Activated naive CD4-positive, alpha-beta T cell treated with anti-CD3 and anti-CD28 coated beads, Interleukin-2, amount 50 U/mL, for 24 hours (primary cell): ENCODE data around the gene SYT14.
"Not testable (repeated sequence)": the region's sequence is repeated elsewhere in the genome, so short reads cannot be mapped to it uniquely, and the experiment has no call there.

Experiments used
- H3K27ac Mint-ChIP-seq: one replicate; pipeline ENCODE4 v1.8.0; 2021; ENCODE audit warnings: mild to moderate bottlenecking, mixed read lengths
- H3K27me3 Mint-ChIP-seq: one replicate; pipeline ENCODE4 v1.8.0; 2021; ENCODE audit warnings: mixed read lengths
- H3K36me3 Mint-ChIP-seq: one replicate; pipeline ENCODE4 v1.8.0; 2021; ENCODE audit warnings: mixed read lengths
- H3K4me1 Mint-ChIP-seq: one replicate; pipeline ENCODE4 v1.8.0; 2021; ENCODE audit warnings: mixed read lengths
- H3K4me3 Mint-ChIP-seq: one replicate; pipeline ENCODE4 v1.8.0; 2021; ENCODE audit warnings: mild to moderate bottlenecking, mixed read lengths
- H3K9me3 Mint-ChIP-seq: one replicate; pipeline ENCODE4 v1.8.0; 2021; ENCODE audit warnings: mixed read lengths

Gene SYT14

DNA sequence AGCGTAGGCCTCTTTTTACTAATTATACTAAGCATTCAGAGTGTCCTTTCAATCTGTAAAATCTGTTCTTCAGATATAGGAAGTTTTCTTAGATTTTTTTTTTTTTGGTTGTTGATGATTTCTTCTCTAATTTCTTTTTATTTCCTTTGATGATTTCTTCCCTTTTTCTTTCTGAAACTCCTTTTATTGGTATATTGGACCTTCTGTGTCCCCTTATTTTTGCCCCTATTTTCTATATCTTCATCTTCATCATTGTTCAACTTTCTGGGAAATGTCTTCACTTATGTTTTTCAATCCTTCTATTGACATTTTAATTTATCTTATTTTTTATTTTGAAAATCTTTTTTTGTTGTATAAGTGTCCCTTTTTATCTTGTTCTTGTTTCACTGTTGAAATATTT, 17.2 kb upstream of the SYT14 start:
- Mint-ChIP-seq H3K9me3 (no peaks in the 10 kb centered on the region), H3K4me1 (no peaks in the 10 kb centered on the region), H3K27me3 (peaks cover 14% of the 10 kb centered on the region), H3K36me3 (no peaks in the 10 kb centered on the region), H3K4me3 (no peak overlapping the region), H3K27ac (no peak overlapping the region)

DNA sequence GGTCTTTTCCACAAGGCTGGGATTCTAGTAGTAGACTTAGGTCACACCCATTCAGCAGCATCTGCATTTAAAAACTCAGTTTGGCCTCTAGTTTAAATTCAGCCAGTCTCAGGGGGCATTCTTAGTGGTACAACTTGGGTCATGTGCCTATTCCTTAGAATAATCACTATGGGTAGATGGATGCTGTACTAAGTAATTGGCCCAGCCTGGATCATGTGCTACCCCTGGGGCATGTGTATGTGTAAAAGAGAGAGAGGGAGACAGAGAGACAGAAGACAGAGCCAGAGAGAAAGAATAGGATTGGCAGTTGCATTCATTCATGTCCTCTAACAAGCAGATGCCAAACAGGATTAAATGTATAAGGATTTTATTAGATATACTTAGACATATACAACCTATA, 13.6 kb upstream of the SYT14 start:
- Mint-ChIP-seq H3K9me3 (no peaks in the 10 kb centered on the region), H3K27ac (no peak overlapping the region), H3K4me3 (no peak overlapping the region), H3K36me3 (no peaks in the 10 kb centered on the region), H3K4me1 (no peaks in the 10 kb centered on the region), H3K27me3 (peaks cover 19% of the 10 kb centered on the region)

DNA sequence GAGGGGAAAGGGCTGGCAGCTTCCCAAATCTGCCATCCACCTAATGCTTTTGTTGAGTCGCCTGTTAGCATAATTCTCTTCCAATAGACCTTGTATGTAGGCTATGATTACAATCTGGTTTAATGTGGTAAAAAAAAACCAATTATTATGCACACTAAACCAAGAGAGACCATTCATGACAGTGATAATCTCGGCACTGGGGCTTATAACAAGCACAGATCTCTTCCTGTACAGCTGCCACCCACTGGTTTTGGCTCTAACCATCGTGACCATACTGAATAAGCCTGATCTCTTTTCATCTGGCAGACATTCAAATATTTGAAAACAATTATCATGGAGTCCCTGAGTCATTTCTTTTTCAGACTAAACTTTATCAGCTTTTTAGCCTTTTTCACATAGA, 12.0 kb upstream of the SYT14 start:
- Mint-ChIP-seq H3K27me3 (peaks cover 23% of the 10 kb centered on the region), H3K4me1 (no peaks in the 10 kb centered on the region), H3K4me3 (no peak overlapping the region), H3K27ac (no peak overlapping the region), H3K36me3 (no peaks in the 10 kb centered on the region), H3K9me3 (no peaks in the 10 kb centered on the region)

DNA sequence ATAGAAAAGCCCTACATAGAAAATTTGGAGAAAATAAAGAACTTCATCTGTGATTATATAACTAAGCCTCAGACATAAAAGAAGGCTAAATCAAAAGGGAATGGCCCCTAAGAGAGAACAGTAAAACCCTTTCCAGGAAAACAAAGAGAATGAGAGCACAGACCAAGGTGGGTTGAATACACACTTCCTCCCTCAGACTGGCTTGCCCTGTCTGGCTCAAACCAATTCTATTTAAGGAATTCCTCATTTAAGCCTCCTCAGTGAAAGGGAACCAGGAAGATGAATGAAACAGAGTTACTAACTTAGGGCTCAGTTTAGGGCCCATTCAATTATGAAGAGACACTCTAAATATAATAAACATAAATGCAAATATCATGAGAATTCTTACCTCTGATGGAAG, 10.6 kb upstream of the SYT14 start:
- Mint-ChIP-seq H3K36me3 (no peaks in the 10 kb centered on the region), H3K4me1 (no peaks in the 10 kb centered on the region), H3K27me3 (peaks cover 23% of the 10 kb centered on the region), H3K4me3 (no peak overlapping the region), H3K27ac (no peak overlapping the region), H3K9me3 (peaks cover under 1% of the 10 kb centered on the region)

DNA sequence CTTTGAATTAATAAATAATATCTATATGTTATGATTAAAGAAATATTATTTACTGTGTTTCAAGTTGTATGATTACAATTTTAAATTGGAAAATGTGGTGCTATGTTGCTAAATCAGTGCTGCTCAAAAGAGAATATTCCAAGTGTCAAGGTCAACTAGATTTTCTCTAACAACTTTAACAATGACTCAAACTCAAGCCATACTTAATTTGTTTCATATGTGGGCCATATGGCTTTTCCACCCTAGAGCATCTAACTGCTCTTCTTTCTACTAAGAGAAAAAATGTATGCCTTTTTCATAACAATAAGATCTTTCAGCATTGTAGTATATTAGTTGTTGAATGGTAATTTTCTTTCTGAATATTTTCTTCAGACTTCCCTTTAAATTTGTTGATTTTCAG, 8.3 kb upstream of the SYT14 start:
- H3K27ac Mint-ChIP-seq, result no peak overlapping the region
- peaks cover 4% of the 10 kb centered on the region for H3K9me3 Mint-ChIP-seq
- H3K36me3 Mint-ChIP-seq, result no peaks in the 10 kb centered on the region
- H3K4me3 Mint-ChIP-seq, result no peak overlapping the region
- H3K4me1 Mint-ChIP-seq, result no peaks in the 10 kb centered on the region
- H3K27me3 Mint-ChIP-seq, result peaks cover 26% of the 10 kb centered on the region

DNA sequence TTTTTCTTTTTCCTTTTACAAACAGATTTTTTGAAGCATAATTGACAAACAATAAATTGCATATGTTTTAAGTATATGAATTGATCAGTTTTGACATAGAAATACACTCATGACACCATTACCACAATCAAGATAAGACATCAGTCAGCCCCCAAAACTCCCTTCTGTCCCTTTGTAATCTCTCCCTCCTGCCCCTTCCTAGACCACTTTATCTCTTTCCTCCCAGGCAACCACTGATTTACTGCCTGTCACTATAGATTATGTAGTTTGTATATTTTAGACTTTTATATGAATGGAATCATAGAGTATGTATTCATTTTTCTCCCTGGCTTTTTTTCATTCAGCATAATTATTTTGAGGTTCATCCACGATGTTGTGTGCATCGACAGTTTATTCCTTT, 6.9 kb upstream of the SYT14 start:
- no peak overlapping the region for H3K27ac Mint-ChIP-seq
- peaks cover 4% of the 10 kb centered on the region for H3K9me3 Mint-ChIP-seq
- no peak overlapping the region for H3K4me3 Mint-ChIP-seq
- peaks cover 28% of the 10 kb centered on the region for H3K27me3 Mint-ChIP-seq
- no peaks in the 10 kb centered on the region for H3K4me1 Mint-ChIP-seq
- H3K36me3 Mint-ChIP-seq, result no peaks in the 10 kb centered on the region

DNA sequence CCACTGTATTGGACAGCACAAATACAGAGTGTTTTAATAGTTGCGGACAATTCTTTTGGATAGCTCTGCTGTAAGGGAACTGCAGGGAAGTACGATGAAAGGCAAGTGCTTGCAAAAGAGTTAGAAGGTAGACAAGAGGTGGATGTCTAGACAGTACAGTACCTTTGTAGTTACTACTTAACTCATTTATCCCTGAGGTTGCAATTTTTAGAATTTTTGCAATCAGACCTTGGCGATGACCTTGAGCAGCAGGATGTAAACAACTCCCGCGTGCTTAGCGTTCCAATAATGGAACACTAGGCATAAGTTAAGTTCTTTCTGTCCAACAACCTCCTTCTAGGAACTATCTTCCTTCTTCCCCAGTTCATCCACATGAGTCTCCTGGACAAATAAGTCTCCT, 1.9 kb upstream of the SYT14 start:
- H3K4me1 Mint-ChIP-seq, result peaks cover 15% of the 10 kb centered on the region
- H3K27me3 Mint-ChIP-seq, result peaks cover 57% of the 10 kb centered on the region
- no peak overlapping the region for H3K4me3 Mint-ChIP-seq

DNA sequence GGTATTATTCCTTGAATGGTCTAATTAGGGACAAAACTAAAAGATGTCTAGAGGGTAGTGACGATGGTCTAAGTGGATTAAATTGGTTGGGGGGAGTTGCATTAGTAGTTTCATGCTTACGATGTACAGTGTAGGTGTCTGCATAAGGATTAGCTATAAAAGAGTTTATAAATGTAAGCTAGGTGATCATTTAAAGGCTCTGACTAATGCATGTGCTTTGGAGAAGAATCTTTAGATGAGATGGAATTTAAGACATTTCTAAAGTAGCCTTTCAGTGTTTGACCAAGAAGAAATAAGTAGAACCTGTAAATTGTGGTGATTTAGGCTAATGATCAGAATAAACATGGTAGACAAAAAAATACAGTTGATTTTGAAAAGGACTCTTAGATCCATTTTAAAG, 7.4 kb downstream of the SYT14 start:
- Mint-ChIP-seq H3K36me3 (no peaks in the 10 kb centered on the region), H3K4me1 (no peaks in the 10 kb centered on the region), H3K27ac (no peak overlapping the region), H3K27me3 (peaks cover 18% of the 10 kb centered on the region), H3K9me3 (no peaks in the 10 kb centered on the region), H3K4me3 (no peak overlapping the region)

More for the DNA sequence above, 1.9 kb upstream of the SYT14 start:
- Mint-ChIP-seq H3K36me3 (no peaks in the 10 kb centered on the region), H3K9me3 (peaks cover 9% of the 10 kb centered on the region), H3K27ac (no peak overlapping the region)

DNA sequence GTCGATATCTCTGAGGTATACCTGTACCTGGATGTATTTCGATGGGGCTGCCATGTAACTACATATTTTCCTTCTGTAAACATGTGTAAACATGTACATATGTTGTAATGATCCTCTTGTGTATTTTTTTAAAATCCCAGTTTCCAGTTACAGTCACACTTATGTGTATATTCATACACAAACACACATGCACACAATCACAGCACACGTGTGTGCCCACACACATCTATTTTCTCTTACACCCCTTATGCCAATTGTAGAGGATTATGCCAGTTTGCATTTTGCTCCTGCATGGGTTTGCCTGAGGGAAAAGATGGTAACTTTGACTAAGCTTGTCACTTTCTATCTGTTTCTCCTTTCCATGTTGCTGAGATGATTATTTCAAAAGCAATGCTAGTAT, 10.1 kb downstream of the SYT14 start:
- H3K4me3 Mint-ChIP-seq, result no peak overlapping the region
- H3K27ac Mint-ChIP-seq, result no peak overlapping the region
- no peaks in the 10 kb centered on the region for H3K36me3 Mint-ChIP-seq
- peaks cover 12% of the 10 kb centered on the region for H3K27me3 Mint-ChIP-seq
- H3K9me3 Mint-ChIP-seq, result no peaks in the 10 kb centered on the region
- H3K4me1 Mint-ChIP-seq, result no peaks in the 10 kb centered on the region

DNA sequence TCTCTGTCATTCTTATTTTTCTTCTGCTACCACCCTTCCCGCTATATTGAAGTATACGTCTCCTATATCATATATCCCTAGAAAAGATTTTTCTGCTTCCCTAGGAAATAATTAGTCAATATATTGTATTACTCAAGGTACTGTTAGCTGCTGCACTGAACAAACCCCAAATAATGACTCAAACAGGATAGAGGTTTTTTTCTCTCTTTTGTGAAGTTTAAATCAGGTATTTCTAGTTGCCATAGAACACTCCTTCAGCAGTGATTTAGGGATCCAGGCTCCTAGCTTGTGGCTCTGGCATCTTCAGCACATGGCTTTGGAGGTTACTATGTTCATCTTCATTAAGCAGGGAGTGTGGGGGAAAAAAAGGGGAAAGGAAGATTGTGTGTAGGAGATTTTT, 18.1 kb downstream of the SYT14 start:
- H3K9me3 Mint-ChIP-seq, result no peaks in the 10 kb centered on the region
- H3K4me1 Mint-ChIP-seq, result no peaks in the 10 kb centered on the region
- H3K4me3 Mint-ChIP-seq, result no peak overlapping the region
- H3K27ac Mint-ChIP-seq, result no peak overlapping the region
- H3K27me3 Mint-ChIP-seq, result peaks cover 22% of the 10 kb centered on the region
- no peaks in the 10 kb centered on the region for H3K36me3 Mint-ChIP-seq

DNA sequence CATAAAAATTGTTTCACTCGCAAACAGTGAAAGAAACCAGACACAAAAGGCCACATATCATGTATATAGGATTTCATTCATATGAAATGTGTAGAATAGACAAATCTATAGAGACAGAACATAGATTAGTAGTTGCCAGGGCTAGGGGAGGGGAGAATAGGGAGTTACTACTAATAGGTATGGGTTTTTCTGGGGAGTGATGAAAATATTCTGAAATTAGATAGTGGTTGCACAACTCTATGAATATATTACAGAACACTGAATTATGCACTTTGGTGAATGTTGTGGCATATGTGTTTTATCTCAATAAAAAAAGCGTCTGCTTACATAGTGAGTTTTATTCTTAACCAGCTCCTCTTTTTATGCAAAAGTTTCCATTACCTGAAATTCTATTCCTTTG, 21.6 kb downstream of the SYT14 start:
- Mint-ChIP-seq H3K36me3 (no peaks in the 10 kb centered on the region), H3K4me1 (no peaks in the 10 kb centered on the region), H3K27me3 (peaks cover 14% of the 10 kb centered on the region)

DNA sequence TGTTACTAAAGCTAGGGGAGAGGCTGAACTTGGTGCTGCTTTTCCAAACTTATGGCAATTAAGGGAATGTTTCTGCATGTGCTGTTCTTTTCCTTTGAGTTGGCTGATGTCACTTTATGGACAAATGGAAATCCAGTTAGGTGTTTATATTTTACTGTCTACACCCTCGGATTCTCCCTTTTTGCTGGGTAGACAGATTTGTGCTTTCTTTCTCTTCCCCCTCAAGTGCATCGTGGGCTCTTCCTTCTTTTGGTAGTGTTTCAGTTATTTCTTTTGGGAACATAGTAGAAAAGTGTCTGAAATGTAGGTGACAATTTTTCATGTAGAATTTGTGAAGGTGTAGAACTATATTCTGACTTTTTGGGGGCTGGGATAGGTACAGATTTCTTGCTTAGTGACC, 22.9 kb downstream of the SYT14 start:
- H3K27me3 Mint-ChIP-seq, result peaks cover 9% of the 10 kb centered on the region
- H3K4me3 Mint-ChIP-seq, result no peak overlapping the region
- H3K27ac Mint-ChIP-seq, result no peak overlapping the region
- H3K9me3 Mint-ChIP-seq, result no peaks in the 10 kb centered on the region
- no peaks in the 10 kb centered on the region for H3K4me1 Mint-ChIP-seq
- no peaks in the 10 kb centered on the region for H3K36me3 Mint-ChIP-seq

More for the DNA sequence above, 21.6 kb downstream of the SYT14 start:
- Mint-ChIP-seq H3K4me3 (no peak overlapping the region), H3K27ac (no peak overlapping the region), H3K9me3 (no peaks in the 10 kb centered on the region)

DNA sequence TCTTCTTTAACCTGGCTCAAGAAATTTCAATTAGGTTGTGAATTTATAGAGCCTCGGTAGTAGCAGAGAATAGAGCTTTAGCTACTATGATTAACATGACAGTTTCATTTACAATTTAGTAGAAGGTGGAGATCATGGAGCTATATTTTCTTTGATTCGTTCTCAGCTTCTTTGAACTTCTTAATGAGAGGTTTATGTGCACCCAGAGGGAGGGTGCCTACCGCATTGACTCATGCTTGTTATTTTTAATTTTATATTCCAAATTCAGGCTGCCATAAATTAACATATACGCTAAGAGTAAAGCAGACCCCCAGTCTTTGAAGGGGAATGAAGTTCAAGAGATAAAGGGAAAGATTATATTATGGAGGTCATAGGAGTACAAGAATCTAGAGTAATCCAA, 24.4 kb downstream of the SYT14 start:
- Mint-ChIP-seq H3K27ac (no peak overlapping the region), H3K4me1 (no peaks in the 10 kb centered on the region), H3K4me3 (no peak overlapping the region)

DNA sequence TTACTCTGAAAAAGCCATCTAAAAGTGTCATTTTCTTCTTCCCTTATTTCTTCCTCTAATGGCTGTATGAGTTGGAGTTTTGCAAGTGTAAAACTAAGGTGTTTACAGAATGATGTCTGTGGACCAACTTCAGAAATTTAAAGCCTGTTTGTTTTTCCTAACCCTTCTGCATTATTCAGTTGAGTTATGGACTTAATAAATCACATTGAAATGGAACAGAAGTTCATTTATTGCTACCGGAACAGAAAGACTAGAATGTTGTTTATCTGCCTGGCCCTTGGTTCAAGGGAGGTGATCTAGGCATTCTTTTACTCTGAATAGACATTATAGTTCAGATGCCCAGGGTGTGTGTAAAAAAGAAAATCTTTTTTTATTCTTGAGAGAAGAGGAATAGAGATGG, 24.8 kb downstream of the SYT14 start:
- no peak overlapping the region for H3K4me3 Mint-ChIP-seq
- H3K4me1 Mint-ChIP-seq, result no peaks in the 10 kb centered on the region
- no peak overlapping the region for H3K27ac Mint-ChIP-seq
- H3K36me3 Mint-ChIP-seq, result no peaks in the 10 kb centered on the region
- no peaks in the 10 kb centered on the region for H3K9me3 Mint-ChIP-seq
- H3K27me3 Mint-ChIP-seq, result peaks cover 5% of the 10 kb centered on the region

More for the DNA sequence above, 24.4 kb downstream of the SYT14 start:
- Mint-ChIP-seq H3K9me3 (no peaks in the 10 kb centered on the region), H3K36me3 (no peaks in the 10 kb centered on the region), H3K27me3 (peaks cover 7% of the 10 kb centered on the region)

DNA sequence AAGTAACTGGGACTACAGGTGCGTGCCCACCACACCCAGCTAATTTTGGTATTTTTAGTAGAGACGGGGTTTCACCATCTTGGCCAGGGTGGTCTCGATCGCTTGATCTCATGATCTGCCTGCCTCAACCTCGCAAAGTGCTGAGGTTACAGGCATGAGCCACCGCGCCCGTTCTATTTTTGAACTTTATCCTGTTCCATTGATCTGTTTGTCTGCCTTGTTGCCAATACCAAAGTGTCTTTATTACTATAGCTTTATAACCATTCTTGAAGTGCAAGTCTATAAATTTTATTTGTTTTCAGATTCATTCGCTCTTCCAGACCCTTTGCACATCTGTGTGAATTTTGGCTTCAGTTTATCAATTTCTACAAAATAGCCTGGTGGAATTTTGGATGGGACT, 28.0 kb downstream of the SYT14 start:
- Mint-ChIP-seq H3K27ac (no peak overlapping the region), H3K27me3 (peaks cover 5% of the 10 kb centered on the region), H3K36me3 (no peaks in the 10 kb centered on the region), H3K4me1 (no peaks in the 10 kb centered on the region), H3K4me3 (no peak overlapping the region), H3K9me3 (no peaks in the 10 kb centered on the region)

DNA sequence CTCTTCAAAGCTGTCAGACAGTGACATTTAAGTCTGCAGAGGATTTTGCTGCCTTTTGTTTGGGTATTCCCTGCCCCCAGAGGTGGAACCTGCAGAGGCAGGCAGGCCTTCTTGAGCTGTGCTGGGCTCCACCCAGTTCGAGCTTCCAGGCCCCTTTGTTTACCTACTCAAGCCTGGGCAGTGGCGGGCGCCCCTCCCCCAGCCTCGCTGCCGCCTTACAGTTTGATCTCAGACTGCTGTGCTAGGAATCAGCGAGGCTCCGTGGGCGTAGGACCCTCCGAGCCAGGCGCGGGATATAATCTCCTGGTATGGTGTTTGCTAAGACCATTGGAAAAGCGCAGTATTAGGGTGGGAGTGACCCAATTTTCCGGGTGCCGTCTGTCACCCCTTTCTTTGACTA, 40.7 kb downstream of the SYT14 start:
- not testable (repeated sequence) for H3K36me3 Mint-ChIP-seq, H3K9me3 Mint-ChIP-seq, H3K4me1 Mint-ChIP-seq, H3K4me3 Mint-ChIP-seq, H3K27ac Mint-ChIP-seq, H3K27me3 Mint-ChIP-seq

DNA sequence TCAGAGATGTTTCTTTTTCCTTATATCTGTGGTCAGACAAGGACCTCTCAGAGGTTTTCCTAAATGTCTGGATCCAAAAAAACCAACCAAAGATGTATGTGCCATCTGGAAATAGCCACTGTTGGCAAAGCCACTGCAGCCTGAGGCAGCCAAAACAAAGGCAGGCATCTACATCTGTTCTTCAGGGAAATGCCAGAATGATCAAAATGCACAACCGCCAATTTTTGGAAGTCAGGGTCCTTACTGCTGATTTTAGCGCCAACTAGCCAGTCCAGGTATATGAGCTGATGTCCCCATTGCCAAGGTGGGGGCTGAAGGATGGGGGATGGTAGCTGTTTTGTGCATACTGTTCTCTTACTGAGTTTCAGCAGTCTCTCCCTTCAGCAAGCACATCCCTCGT, 45.9 kb downstream of the SYT14 start:
- Mint-ChIP-seq H3K9me3 (no peaks in the 10 kb centered on the region), H3K4me3 (no peak overlapping the region), H3K27me3 (peaks cover 13% of the 10 kb centered on the region), H3K27ac (no peak overlapping the region), H3K4me1 (no peaks in the 10 kb centered on the region), H3K36me3 (no peaks in the 10 kb centered on the region)

DNA sequence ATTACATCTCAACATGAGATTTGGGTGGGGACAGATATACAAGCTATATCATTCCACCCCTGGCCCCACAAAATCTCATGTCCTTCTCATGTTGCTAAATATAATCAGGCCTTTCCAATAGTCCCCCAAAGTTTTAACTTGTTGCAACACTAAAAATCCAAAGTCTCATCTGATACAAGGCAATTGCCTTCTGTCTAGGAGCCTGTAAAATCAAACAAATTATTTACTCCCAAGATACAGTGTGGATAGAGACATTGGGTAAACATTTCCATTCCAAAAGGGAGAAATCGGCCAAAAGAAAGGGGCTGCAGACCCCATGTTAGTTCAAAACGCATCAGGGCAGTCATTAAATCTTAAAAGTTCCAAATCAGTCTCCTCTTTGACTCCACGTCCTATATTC, 47.0 kb downstream of the SYT14 start:
- no peak overlapping the region for H3K4me3 Mint-ChIP-seq
- no peaks in the 10 kb centered on the region for H3K9me3 Mint-ChIP-seq
- peaks cover 15% of the 10 kb centered on the region for H3K27me3 Mint-ChIP-seq
- H3K4me1 Mint-ChIP-seq, result no peaks in the 10 kb centered on the region
- no peak overlapping the region for H3K27ac Mint-ChIP-seq
- H3K36me3 Mint-ChIP-seq, result no peaks in the 10 kb centered on the region
